A549 (cell line): ENCODE data around the gene NFIA. TPM values are rescaled to one million over a fixed set of nuclear protein-coding genes. Genes with fewer than 3 reads are reported as not detected.

Experiments
- ATAC-seq, 2 experiments: fragments of 200-7000 bp in 1 of 2; fragments of >200 bp in 1 of 2; cut with Nextera tagmentation in 1 of 2; cut with Tn5 transposase in 1 of 2; 3 replicates each; pipeline versions ENCODE4 v1.8.0 to v1.9.1; 2018 to 2020; ENCODE audit warnings: mild to moderate bottlenecking in 1 of 2, moderate library complexity in 1 of 2
- CTCF ChIA-PET: fragments of 300-600 bp; sonication (Branson Sonifier 250); formaldehyde crosslinking; extraction: SDS; loops from one replicate; lab custom pipeline; 2021; ENCODE audit warnings: antibody characterized with exemption, inconsistent platforms; lab: Yijun Ruan, JAX
- POLR2A ChIA-PET: fragments of 350-600 bp; formaldehyde crosslinking; extraction: SDS; loops from one replicate; lab custom pipeline; 2021; ENCODE audit warnings: antibody characterized with exemption, inconsistent platforms; lab: Yijun Ruan, JAX
- DNase-seq, 2 experiments: peaks; one replicate each; pipeline versions ENCODE4 v3.0.0 to v3.0.0-alpha.2; 2011 to 2016; ENCODE audit warnings: low read depth in 1 of 2, low spot score in 1 of 2
- FAIRE-seq: peaks from 2 replicates; lab custom pipeline; 2011; peaks lifted over from hg19 to GRCh38; lab: Jason Lieb, UNC
- H3K27ac ChIP-seq, 2 experiments: fragments of >200 bp; sonication (Bioruptor Twin); formaldehyde crosslinking; 3 replicates each; pipeline ENCODE4 v1.5.1; 2016 to 2017
- H3K4me1 ChIP-seq: fragments of >200 bp; sonication (Bioruptor Twin); formaldehyde crosslinking; 3 replicates; pipeline ENCODE4 v1.6.1; 2016
- H3K4me2 ChIP-seq: fragments of >200 bp; sonication (Bioruptor Twin); formaldehyde crosslinking; 3 replicates; pipeline ENCODE4 v1.6.1; 2016
- H3K4me3 ChIP-seq: fragments of >200 bp; sonication (Bioruptor Twin); formaldehyde crosslinking; 3 replicates; pipeline ENCODE4 v1.5.1; 2016
- H3K9me3 ChIP-seq: fragments of >200 bp; sonication (Bioruptor Twin); formaldehyde crosslinking; 3 replicates; pipeline ENCODE4 v1.6.1; 2016
- BHLHE40 ChIP-seq: IDR thresholded peaks from 2 replicates; pipeline ENCODE4 v1.6.1; 2012; ENCODE audit warnings: low read depth, low read length, inconsistent platforms
- CBX2 ChIP-seq: fragments of 200-600 bp; sonication (generic); IDR thresholded peaks from 2 replicates; pipeline ENCODE4 v1.6.1; 2016; ENCODE audit warnings: low read depth, mild to moderate bottlenecking, borderline replicate concordance
- CBX8 ChIP-seq: fragments of 200-600 bp; sonication (generic); IDR thresholded peaks from 2 replicates; pipeline ENCODE4 v1.6.1; 2016
- CEBPB ChIP-seq, 2 experiments: fragments of >200 bp in 1 of 2; sonication (Bioruptor Twin) in 1 of 2; formaldehyde crosslinking in 1 of 2; IDR thresholded peaks; 2 replicates each; pipeline ENCODE4 v1.6.1; 2012 to 2016
- EHMT2 ChIP-seq: fragments of 200-600 bp; sonication (generic); IDR thresholded peaks from 2 replicates; pipeline ENCODE4 v1.6.1; 2016; ENCODE audit warnings: antibody characterized with exemption, low read depth, mild to moderate bottlenecking, moderate library complexity
- EP300 ChIP-seq, 2 experiments: fragments of >200 bp; sonication (Bioruptor Twin); formaldehyde crosslinking; IDR thresholded peaks; 2 replicates in 1 of 2; 3 replicates in 1 of 2; pipeline ENCODE4 v1.6.1; 2016 to 2017
- HEYL ChIP-seq: fragments of 250-450 bp; sonication (Bioruptor Pico); IDR thresholded peaks from 2 replicates; pipeline ENCODE4 v1.8.0; 2021; ENCODE audit warnings: mild to moderate bottlenecking, moderate library complexity
- HOXB13 ChIP-seq: fragments of 250-450 bp; sonication (Bioruptor Pico); IDR thresholded peaks from 2 replicates; pipeline ENCODE4 v1.5.0; 2020; ENCODE audit warnings: low read depth, mild to moderate bottlenecking, moderate library complexity
- HOXB5 ChIP-seq: fragments of 250-450 bp; sonication (Bioruptor Pico); IDR thresholded peaks from 2 replicates; pipeline ENCODE4 v1.5.0; 2020; ENCODE audit warnings: mild to moderate bottlenecking, moderate library complexity
- JUNB ChIP-seq: fragments of >200 bp; sonication (Bioruptor Twin); formaldehyde crosslinking; IDR thresholded peaks from 2 replicates; pipeline ENCODE4 v1.6.1; 2016
- KDM1A ChIP-seq: fragments of 200-600 bp; sonication (generic); IDR thresholded peaks from 2 replicates; pipeline ENCODE4 v1.6.1; 2016; ENCODE audit warnings: low read depth, mild to moderate bottlenecking
- MAZ ChIP-seq: fragments of 150-350 bp; IDR thresholded peaks from 2 replicates; pipeline ENCODE4 v1.6.1; 2014; ENCODE audit warnings: antibody characterized with exemption, low read depth, low read length, borderline replicate concordance
- MYC ChIP-seq: IDR thresholded peaks from 2 replicates; pipeline ENCODE4 v1.6.1; 2012; ENCODE audit warnings: mild to moderate bottlenecking, inconsistent platforms, low read length, improper control_type of control experiment, borderline replicate concordance
- NFE2L2 ChIP-seq: fragments of 150-350 bp; conservative IDR thresholded peaks from 2 replicates; pipeline ENCODE4 v1.6.1; 2014; ENCODE audit warnings: low read length
- NPAS2 ChIP-seq: fragments of 250-450 bp; sonication (Bioruptor Pico); IDR thresholded peaks from 2 replicates; pipeline ENCODE4 v1.8.0; 2022; ENCODE audit warnings: mild to moderate bottlenecking, moderate library complexity, borderline replicate concordance
- POLR2AphosphoS2 ChIP-seq: conservative IDR thresholded peaks from 2 replicates; pipeline ENCODE4 v1.6.1; 2012; ENCODE audit warnings: low read length, improper control_type of control experiment, inconsistent platforms
- ZC3H11A ChIP-seq: fragments of 450-650 bp; IDR thresholded peaks from 2 replicates; pipeline ENCODE4 v1.6.1; 2014; ENCODE audit warnings: antibody characterized with exemption, mild to moderate bottlenecking
- ZFP36 ChIP-seq: fragments of 450-650 bp; IDR thresholded peaks from 2 replicates; pipeline ENCODE4 v1.6.1; 2014; ENCODE audit warnings: borderline replicate concordance; ENCODE audit not compliant: partially characterized antibody
- ZNF302 ChIP-seq: fragments of 250-450 bp; sonication (Bioruptor Pico); IDR thresholded peaks from 2 replicates; pipeline ENCODE4 v1.9.0; 2021; ENCODE audit warnings: inconsistent platforms, mild to moderate bottlenecking, moderate library complexity
- ZSCAN20 ChIP-seq: fragments of 250-450 bp; sonication (Bioruptor Pico); IDR thresholded peaks from 2 replicates; pipeline ENCODE4 v1.8.0; 2022; ENCODE audit warnings: mild to moderate bottlenecking, moderate library complexity
- WGBS: methylation state at CpG from one replicate; pipeline ENCODE4 v1.1.6; 2017; ENCODE audit errors: missing lambda C conversion rate; 5-methylcytosine and 5-hydroxymethylcytosine counted together
- polyA plus RNA-seq, 4 experiments: library from polyadenylated mRNA; depleted of rRNA in 3 of 4; stranded (reverse); fragments of >200 nt; fragmentation: RNase III in 1 of 4; extraction: RNeasy Plus Mini Kit Qiagen cat#74134 plus additional on column Dnase treatment in 1 of 4; gene quantifications; 2 replicates in 3 of 4; 3 replicates in 1 of 4; pipeline ENCODE4 v1.2.3, GENCODE V29; 2011 to 2017
- TF ChIP-seq, protein P1 (sequence below): fragments of >200 bp; sonication (Bioruptor Twin); formaldehyde crosslinking; IDR thresholded peaks from 3 replicates; pipeline ENCODE4 v1.5.1; 2016
- TF ChIP-seq, protein P2 (sequence below): fragments of 200-600 bp; sonication (generic); IDR thresholded peaks from 2 replicates; pipeline ENCODE4 v1.6.1; 2016; ENCODE audit warnings: antibody characterized with exemption, mild to moderate bottlenecking, moderate library complexity
- TF ChIP-seq, protein P3 (sequence below): fragments of 250-450 bp; sonication (Bioruptor Pico); IDR thresholded peaks from 2 replicates; pipeline ENCODE4 v1.5.0; 2021; ENCODE audit warnings: mild to moderate bottlenecking, moderate library complexity, borderline replicate concordance

NFIA gene
- polyA plus RNA-seq, 2 of the 4 experiments (the other 2 are of a cell fraction), result 6.5 to 25.8 TPM

DNA sequence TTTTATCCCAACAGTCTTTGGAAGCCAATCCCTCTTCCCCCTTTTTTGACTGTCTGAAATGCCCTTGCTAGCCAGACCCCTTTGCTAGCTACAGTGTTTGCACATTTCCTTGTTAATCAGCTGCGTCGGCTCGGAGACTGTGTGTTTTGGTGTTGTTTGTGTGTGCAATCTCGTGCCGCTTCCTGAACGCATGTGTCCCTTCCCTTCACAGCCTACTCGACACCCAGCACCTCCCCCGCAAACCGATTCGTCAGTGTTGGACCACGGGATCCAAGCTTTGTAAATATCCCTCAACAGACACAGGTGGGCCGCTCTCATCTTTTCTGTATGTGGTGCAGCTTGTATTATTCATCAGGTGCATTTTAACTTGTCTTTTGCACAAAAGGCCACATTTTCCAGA, 343.9 kb downstream of the NFIA start:
- no peaks in the 10 kb centered on the region for H3K9me3 ChIP-seq
- H3K4me3 ChIP-seq, result no peak overlapping the region
- FAIRE-seq, result no peak
- no peak for ATAC-seq
- no peaks in the 10 kb centered on the region for H3K4me1 ChIP-seq
- H3K4me2 ChIP-seq, result no peak overlapping the region
- ChIA-PET CTCF (interaction anchor here (0.9 to 1.2 kb wide), 2 partner anchors 17 to 76 kb away, joined by 3 to 4 read pairs; no protein-coding TSS in a partner anchor), POLR2A (no interaction called here)
- 90% methylated on average over 12 of the region's 12 CpGs for WGBS
- no peak for DNase-seq
- TF ChIP-seq CBX8 (no peak), BHLHE40 (no peak), ZNF302 (no peak), EHMT2 (no peak), CBX2 (no peak)
- TF ChIP-seq, protein P1, sequence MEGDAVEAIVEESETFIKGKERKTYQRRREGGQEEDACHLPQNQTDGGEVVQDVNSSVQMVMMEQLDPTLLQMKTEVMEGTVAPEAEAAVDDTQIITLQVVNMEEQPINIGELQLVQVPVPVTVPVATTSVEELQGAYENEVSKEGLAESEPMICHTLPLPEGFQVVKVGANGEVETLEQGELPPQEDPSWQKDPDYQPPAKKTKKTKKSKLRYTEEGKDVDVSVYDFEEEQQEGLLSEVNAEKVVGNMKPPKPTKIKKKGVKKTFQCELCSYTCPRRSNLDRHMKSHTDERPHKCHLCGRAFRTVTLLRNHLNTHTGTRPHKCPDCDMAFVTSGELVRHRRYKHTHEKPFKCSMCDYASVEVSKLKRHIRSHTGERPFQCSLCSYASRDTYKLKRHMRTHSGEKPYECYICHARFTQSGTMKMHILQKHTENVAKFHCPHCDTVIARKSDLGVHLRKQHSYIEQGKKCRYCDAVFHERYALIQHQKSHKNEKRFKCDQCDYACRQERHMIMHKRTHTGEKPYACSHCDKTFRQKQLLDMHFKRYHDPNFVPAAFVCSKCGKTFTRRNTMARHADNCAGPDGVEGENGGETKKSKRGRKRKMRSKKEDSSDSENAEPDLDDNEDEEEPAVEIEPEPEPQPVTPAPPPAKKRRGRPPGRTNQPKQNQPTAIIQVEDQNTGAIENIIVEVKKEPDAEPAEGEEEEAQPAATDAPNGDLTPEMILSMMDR, result no peak
- no peak overlapping the region for H3K27ac ChIP-seq

DNA sequence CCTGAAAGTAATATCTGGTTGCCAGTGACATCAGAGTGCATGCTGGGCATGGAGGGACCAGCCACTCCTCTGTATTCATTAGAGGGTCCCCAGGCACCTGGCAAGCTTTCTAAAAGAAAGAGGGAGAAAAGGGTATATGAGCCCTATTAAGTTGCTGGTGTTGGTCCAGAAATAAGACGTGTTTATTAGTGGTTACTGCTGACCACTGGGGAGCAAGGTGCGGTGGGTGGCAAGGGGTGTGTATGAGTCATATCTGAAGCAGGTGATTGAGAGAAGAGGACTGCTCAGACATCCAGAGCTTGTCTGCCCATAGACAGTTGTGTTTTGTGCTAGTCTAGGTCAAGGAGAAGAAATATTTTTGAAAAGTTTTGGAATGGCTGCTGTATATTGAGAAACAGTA, 344.5 kb downstream of the NFIA start:
- Histone ChIP-seq H3K9me3 (no peaks in the 10 kb centered on the region), H3K4me2 (no peak overlapping the region), H3K4me3 (no peak overlapping the region), H3K4me1 (no peaks in the 10 kb centered on the region), H3K27ac (no peak overlapping the region)
- no peak for DNase-seq
- CTCF ChIA-PET, result interaction anchor here (0.9 to 1.1 kb wide), 2 partner anchors 13 to 76 kb away, joined by 3 to 4 read pairs; no protein-coding TSS in a partner anchor
- POLR2A ChIA-PET, result no interaction called here
- ATAC-seq, result no peak
- no peak for TF ChIP-seq ZNF302
- no peak for TF ChIP-seq MYC
- no peak for TF ChIP-seq ZSCAN20 (CRISPR knock-in tag)
- TF ChIP-seq HOXB13 (CRISPR knock-in tag), result no peak
- TF ChIP-seq NPAS2 (CRISPR knock-in tag), result no peak
- no peak for TF ChIP-seq EHMT2
- no peak for FAIRE-seq
- 90% methylated on average over 2 of the region's 2 CpGs for WGBS

DNA sequence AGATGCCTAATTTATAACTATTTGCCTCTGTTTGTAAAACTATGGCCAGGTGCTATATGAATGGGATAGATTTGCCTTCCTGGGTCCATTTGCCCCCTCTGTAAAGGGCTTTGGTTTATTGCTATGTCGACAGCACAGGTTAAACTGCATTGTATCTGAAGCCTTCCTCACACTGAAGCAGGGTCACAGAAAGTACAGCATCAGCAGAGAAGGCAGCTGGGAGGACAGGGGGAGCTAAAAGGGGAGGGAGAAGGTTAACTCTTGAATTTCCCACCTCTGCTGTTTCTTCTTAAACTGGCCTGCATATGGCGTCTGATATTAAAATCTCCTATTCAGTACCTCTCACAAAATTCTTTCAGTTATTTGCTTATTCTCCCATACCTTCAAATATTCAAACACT, 345.1 kb downstream of the NFIA start:
- POLR2A ChIA-PET, result no interaction called here
- no peak for ATAC-seq

DNA sequence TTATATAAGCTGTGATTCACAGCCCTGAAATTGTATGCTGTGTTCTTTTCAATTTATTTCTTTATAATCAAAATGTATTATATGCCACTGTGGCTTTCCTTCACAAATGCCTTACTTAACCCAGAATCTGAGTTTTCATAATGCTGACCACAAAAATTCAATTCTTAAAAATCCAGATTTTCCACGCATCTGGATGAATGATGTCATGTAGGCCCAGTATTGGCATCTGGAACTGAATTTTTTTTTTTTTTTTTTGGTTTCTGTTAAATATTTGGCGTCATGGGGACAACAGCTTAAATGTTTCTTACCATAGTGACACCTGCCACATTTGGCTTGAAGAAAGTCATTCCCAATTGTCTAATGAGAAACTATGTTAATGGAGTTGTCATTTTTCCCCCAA, 345.8 kb downstream of the NFIA start:
- Histone ChIP-seq H3K4me3 (no peak overlapping the region), H3K4me1 (no peaks in the 10 kb centered on the region), H3K9me3 (no peaks in the 10 kb centered on the region), H3K4me2 (no peak overlapping the region), H3K27ac (no peak overlapping the region)
- 96% methylated on average over 2 of the region's 2 CpGs for WGBS
- POLR2A ChIA-PET, result no interaction called here
- FAIRE-seq (no peak), DNase-seq (no peak), ATAC-seq (no peak)
- CTCF ChIA-PET, result interaction anchor here (1.1 kb wide), 1 partner anchor 11 kb away, joined by 3 read pairs; no protein-coding TSS in a partner anchor
- TF ChIP-seq, protein P2, sequence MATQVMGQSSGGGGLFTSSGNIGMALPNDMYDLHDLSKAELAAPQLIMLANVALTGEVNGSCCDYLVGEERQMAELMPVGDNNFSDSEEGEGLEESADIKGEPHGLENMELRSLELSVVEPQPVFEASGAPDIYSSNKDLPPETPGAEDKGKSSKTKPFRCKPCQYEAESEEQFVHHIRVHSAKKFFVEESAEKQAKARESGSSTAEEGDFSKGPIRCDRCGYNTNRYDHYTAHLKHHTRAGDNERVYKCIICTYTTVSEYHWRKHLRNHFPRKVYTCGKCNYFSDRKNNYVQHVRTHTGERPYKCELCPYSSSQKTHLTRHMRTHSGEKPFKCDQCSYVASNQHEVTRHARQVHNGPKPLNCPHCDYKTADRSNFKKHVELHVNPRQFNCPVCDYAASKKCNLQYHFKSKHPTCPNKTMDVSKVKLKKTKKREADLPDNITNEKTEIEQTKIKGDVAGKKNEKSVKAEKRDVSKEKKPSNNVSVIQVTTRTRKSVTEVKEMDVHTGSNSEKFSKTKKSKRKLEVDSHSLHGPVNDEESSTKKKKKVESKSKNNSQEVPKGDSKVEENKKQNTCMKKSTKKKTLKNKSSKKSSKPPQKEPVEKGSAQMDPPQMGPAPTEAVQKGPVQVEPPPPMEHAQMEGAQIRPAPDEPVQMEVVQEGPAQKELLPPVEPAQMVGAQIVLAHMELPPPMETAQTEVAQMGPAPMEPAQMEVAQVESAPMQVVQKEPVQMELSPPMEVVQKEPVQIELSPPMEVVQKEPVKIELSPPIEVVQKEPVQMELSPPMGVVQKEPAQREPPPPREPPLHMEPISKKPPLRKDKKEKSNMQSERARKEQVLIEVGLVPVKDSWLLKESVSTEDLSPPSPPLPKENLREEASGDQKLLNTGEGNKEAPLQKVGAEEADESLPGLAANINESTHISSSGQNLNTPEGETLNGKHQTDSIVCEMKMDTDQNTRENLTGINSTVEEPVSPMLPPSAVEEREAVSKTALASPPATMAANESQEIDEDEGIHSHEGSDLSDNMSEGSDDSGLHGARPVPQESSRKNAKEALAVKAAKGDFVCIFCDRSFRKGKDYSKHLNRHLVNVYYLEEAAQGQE, result no peak
- TF ChIP-seq HOXB5, result no peak
- TF ChIP-seq NFE2L2, result no peak
- TF ChIP-seq, protein P1, result no peak
- TF ChIP-seq HEYL (CRISPR knock-in tag), result no peak
- no peak for TF ChIP-seq POLR2AphosphoS2
- TF ChIP-seq KDM1A, result no peak
- no peak for TF ChIP-seq CEBPB (IDR thresholded peaks at IDR 0.05)
- no peak for TF ChIP-seq MAZ
- no peak for TF ChIP-seq ZSCAN20 (CRISPR knock-in tag)
- TF ChIP-seq JUNB, result no peak
- TF ChIP-seq, protein P3, sequence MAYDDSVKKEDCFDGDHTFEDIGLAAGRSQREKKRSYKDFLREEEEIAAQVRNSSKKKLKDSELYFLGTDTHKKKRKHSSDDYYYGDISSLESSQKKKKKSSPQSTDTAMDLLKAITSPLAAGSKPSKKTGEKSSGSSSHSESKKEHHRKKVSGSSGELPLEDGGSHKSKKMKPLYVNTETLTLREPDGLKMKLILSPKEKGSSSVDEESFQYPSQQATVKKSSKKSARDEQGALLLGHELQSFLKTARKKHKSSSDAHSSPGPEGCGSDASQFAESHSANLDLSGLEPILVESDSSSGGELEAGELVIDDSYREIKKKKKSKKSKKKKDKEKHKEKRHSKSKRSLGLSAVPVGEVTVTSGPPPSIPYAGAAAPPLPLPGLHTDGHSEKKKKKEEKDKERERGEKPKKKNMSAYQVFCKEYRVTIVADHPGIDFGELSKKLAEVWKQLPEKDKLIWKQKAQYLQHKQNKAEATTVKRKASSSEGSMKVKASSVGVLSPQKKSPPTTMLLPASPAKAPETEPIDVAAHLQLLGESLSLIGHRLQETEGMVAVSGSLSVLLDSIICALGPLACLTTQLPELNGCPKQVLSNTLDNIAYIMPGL (CRISPR knock-in tag), result no peak

More for the DNA sequence above, 345.1 kb downstream of the NFIA start:
- H3K27ac ChIP-seq, result no peak overlapping the region
- TF ChIP-seq NFE2L2, result no peak
- no peak for TF ChIP-seq EP300 (IDR thresholded peaks at IDR 0.05)
- no peak for TF ChIP-seq ZFP36
- TF ChIP-seq ZC3H11A, result no peak
- no peak for TF ChIP-seq MAZ
- TF ChIP-seq, all 56 proteins: peak for 0
- WGBS, result 88% methylated on average over 2 of the region's 2 CpGs
- CTCF ChIA-PET, result interaction anchor here (1.1 kb wide), 1 partner anchor 12 kb away, joined by 3 read pairs; no protein-coding TSS in a partner anchor
- FAIRE-seq, result no peak
- no peak overlapping the region for H3K4me3 ChIP-seq
- DNase-seq, result no peak
- no peaks in the 10 kb centered on the region for H3K4me1 ChIP-seq
- H3K9me3 ChIP-seq, result no peaks in the 10 kb centered on the region
- H3K4me2 ChIP-seq, result no peak overlapping the region
